Pancreas (tissue), 10 donors: ENCODE results near the gene TMEM236. TPM values are rescaled to one million over a fixed set of nuclear protein-coding genes. Genes with fewer than 3 reads are reported as not detected.

Experiments
- ATAC-seq, 4 donors: fragments of 200-7000 bp; cut with Tn5 transposase; one replicate each; pipeline versions ENCODE4 v1.8.0 to v1.9.1; 2020; ENCODE audit warnings: mild to moderate bottlenecking in 4 of 4, moderate library complexity in 4 of 4
- DNase-seq, 6 donors: peaks; one replicate each; pipeline ENCODE4 v3.0.0-alpha.2; 2020
- FAIRE-seq: peaks from 2 replicates; lab custom pipeline; 2012; peaks lifted over from hg19 to GRCh38; lab: Jason Lieb, UNC
- H3K27ac ChIP-seq, 4 donors: fragments of 200-600 bp; sonication (generic); 1 replicate in 3 of 4; 2 replicates in 1 of 4; pipeline versions ENCODE4 v1.5.0 to v1.8.0; 2020
- H3K27me3 ChIP-seq, 4 donors: fragments of 200-600 bp; one replicate each; pipeline ENCODE4 v1.8.0; 2021
- H3K36me3 ChIP-seq, 3 donors: fragments of 200-600 bp; sonication (generic) in 1 of 3; one replicate each; pipeline versions ENCODE4 v1.5.0 to v1.8.0; 2020 to 2021
- H3K4me1 ChIP-seq, 3 donors: fragments of 200-600 bp; one replicate each; pipeline ENCODE4 v1.8.0; 2021
- H3K4me3 ChIP-seq, 4 donors: fragments of 200-600 bp; sonication (generic) in 2 of 4; one replicate each; pipeline versions ENCODE4 v1.5.0 to v1.8.0; 2020 to 2021
- H3K9me3 ChIP-seq, 4 donors: fragments of 200-600 bp; one replicate each; pipeline ENCODE4 v1.8.0; 2021
- WGBS, 2 donors: extraction: QIAGEN DNeasy Blood & Tissue Kit; methylation state at CpG; one replicate each; pipeline ENCODE4 v1.1.7; 2013; 5-methylcytosine and 5-hydroxymethylcytosine counted together
- intact Hi-C, 3 donors: fragments of 100-400 bp; cut with DNase I; formaldehyde crosslinking; loops; one replicate each; pipeline versions ENCODE4 v1.11.1 to v1.14.2; 2022
- polyA plus RNA-seq, 2 donors: library from polyadenylated mRNA; stranded (reverse); fragments of 200-250 nt; gene quantifications; one replicate each; pipeline ENCODE4 v1.2.3, GENCODE V29; 2013
- total RNA-seq, 6 donors: library from RNA; stranded (reverse); fragmentation: NEBNext Ultra II Directional in 4 of 6; extraction: Animal tissue kit (Norgen Biotek cat#: 25700) in 4 of 6; gene quantifications; one replicate each; pipeline versions ENCODE4 v1.2.1 to v1.2.4, GENCODE V29; 2021 to 2023
- TF ChIP-seq, protein P1 (sequence below), 4 donors: fragments of 200-600 bp; sonication (generic) in 3 of 4; IDR thresholded peaks; one replicate each; pipeline versions ENCODE4 v1.5.0 to v1.8.0; 2021; ENCODE audit warnings: antibody characterized with exemption in 4 of 4
- donor health status: healthy with polysubstance abuse.
- donor health status: DM: no; HTN: no; CAD: no; lungs with moderate emphysema.
- donor health status: DM: no; HTN: no; CAD: no.
- donor health status: control.
- donor health status: control.
- donor health status: Bipolar disorder and iron deficiency.
- donor health status: DM: yes; HTN: yes; CAD: no.
- donor health status: DM: no; HTN: no; CAD: no.
- donor health status: DM: no; HTN: no; CAD: no.
- donor health status: DM: yes; HTN: yes; CAD: no.

The TMEM236 gene
- total and polyA plus RNA-seq, 8 donors: 0.22 to 1.4 (median 0.56) TPM

DNA sequence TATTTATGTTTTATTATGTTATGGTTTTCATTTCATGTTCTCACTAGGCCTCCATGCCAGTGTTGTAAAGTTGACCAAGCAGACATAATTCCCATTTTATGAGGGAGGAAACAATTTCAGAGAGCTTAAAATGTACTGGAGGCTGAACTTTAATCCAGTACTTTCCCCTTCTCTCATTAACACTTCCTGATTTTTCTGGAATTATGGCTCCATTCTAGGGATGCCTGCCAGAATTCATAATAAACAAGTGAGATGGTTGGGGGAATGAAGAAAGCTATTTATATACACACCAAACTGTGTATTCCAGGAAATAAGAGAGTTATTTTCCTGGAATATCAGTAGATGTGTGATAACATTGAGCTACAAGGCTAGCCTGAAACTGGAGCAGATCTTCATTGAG lies 6.9 kb downstream of the TMEM236 start:
- Histone ChIP-seq H3K36me3 (no peaks in the 10 kb centered on the region), H3K27ac (peak overlapping the region in 2 of 4 donors; percentile 84 to 95)
- ATAC-seq: peak in 2 of 4 donors; percentile 42 to 53

GRCh38 chr10:17764142-17764541 lies 12.1 kb downstream of the TMEM236 start:
- intact Hi-C loops: no loop called here
- H3K4me1 ChIP-seq: peaks cover 0 to 5% (median 0%) of the 10 kb centered on the region in 3 donors
- no peak overlapping the region for H3K27ac ChIP-seq
- DNase-seq (no peak), ATAC-seq (no peak), FAIRE-seq (no peak)
- WGBS, 2 donors: 65 to 79% methylated on average over 4 of the region's 4 CpGs
- H3K36me3 ChIP-seq: no peaks in the 10 kb centered on the region
- no peak overlapping the region for H3K4me3 ChIP-seq
- TF ChIP-seq, protein P1, sequence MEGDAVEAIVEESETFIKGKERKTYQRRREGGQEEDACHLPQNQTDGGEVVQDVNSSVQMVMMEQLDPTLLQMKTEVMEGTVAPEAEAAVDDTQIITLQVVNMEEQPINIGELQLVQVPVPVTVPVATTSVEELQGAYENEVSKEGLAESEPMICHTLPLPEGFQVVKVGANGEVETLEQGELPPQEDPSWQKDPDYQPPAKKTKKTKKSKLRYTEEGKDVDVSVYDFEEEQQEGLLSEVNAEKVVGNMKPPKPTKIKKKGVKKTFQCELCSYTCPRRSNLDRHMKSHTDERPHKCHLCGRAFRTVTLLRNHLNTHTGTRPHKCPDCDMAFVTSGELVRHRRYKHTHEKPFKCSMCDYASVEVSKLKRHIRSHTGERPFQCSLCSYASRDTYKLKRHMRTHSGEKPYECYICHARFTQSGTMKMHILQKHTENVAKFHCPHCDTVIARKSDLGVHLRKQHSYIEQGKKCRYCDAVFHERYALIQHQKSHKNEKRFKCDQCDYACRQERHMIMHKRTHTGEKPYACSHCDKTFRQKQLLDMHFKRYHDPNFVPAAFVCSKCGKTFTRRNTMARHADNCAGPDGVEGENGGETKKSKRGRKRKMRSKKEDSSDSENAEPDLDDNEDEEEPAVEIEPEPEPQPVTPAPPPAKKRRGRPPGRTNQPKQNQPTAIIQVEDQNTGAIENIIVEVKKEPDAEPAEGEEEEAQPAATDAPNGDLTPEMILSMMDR (IDR thresholded peaks at IDR 0.05): no peak
- no peaks in the 10 kb centered on the region for H3K27me3 ChIP-seq
- H3K9me3 ChIP-seq: no peaks in the 10 kb centered on the region

More for the DNA sequence above, 6.9 kb downstream of the TMEM236 start:
- intact Hi-C loops: no loop called here
- TF ChIP-seq, protein P1 (IDR thresholded peaks at IDR 0.05): no peak
- no peak for DNase-seq
- Histone ChIP-seq H3K4me3 (no peak overlapping the region), H3K27me3 (no peaks in the 10 kb centered on the region), H3K4me1 (peaks cover 3 to 26% (median 5%) of the 10 kb centered on the region in 3 donors), H3K9me3 (no peaks in the 10 kb centered on the region)
- FAIRE-seq: peak; percentile 96

DNA sequence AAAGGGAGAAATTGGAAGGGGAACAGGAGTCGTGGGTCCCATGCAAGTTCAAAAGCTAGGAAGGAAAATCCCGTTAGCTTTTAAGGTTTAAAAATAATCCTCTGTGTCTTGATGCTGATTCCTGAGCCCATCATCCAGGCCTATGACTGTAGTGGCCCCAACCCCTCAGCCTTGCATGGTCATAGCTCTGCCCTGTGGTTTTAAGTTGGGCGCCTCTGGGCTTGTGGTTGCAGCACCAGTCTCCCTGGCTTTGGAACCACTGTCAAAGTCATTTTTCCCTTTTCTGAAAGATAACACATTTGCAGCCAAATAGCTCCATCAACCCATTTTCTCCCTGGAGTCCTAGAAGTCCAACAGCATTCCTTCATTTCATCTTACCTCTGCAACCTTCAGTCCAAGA lies 13.6 kb downstream of the TMEM236 start:
- Histone ChIP-seq H3K4me1 (no peaks in the 10 kb centered on the region), H3K27me3 (no peaks in the 10 kb centered on the region), H3K9me3 (no peaks in the 10 kb centered on the region), H3K36me3 (no peaks in the 10 kb centered on the region), H3K27ac (no peak overlapping the region), H3K4me3 (no peak overlapping the region)
- TF ChIP-seq, protein P1 (IDR thresholded peaks at IDR 0.05): no peak
- FAIRE-seq (no peak), ATAC-seq (no peak), DNase-seq (no peak)
- intact Hi-C loops: no loop called here
- 54 to 76% methylated on average over 3 of the region's 3 CpGs for WGBS, 2 donors

DNA sequence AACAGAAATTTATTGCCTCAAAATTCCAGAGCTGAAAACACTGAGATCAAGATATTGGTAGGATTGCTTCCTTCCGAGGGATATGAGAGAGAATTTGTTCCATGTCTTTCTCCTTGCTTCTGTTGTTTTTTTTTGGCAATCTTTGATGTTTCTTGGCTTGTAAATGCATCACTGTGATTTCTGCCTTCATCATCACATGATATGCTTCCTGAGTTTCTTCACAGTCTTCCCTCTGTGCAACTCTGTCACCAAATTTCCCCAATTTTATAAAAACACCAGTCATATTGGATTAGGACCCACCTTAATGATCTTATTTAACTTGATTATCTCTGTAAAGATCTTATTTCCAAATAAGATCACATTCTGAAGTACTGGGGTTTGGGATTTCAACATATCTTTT lies 14.7 kb downstream of the TMEM236 start:
- intact Hi-C loops: no loop called here
- H3K4me3 ChIP-seq: no peak overlapping the region
- TF ChIP-seq, protein P1 (IDR thresholded peaks at IDR 0.05): no peak
- H3K9me3 ChIP-seq: no peaks in the 10 kb centered on the region
- no peak for ATAC-seq
- DNase-seq: no peak
- WGBS, 2 donors: 75 to 88% methylated on average over 1 of the region's 1 CpG
- no peaks in the 10 kb centered on the region for H3K4me1 ChIP-seq
- FAIRE-seq: no peak
- no peaks in the 10 kb centered on the region for H3K27me3 ChIP-seq
- H3K27ac ChIP-seq: no peak overlapping the region
- H3K36me3 ChIP-seq: no peaks in the 10 kb centered on the region

DNA sequence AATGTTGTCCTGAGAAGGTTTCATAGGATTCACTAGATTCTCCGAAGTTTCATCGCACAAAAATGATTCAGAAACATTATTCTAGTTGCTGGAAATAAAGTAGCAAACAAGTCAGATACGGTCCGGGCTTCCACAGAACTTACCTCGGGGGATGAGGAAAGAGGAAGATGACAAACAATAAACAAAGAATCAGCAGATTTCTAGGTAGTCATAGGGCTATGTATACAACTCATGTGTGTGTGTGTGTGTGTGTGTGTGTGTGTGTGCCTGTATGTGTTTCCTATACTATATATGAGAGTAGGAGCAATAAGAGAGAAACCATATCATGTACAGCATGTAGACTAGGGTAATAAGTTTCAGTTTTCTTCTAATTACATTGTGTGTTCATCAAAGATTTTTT lies 16.5 kb downstream of the TMEM236 start:
- Histone ChIP-seq H3K4me1 (no peaks in the 10 kb centered on the region), H3K27ac (no peak overlapping the region), H3K9me3 (no peaks in the 10 kb centered on the region), H3K36me3 (no peaks in the 10 kb centered on the region), H3K27me3 (no peaks in the 10 kb centered on the region), H3K4me3 (no peak overlapping the region)
- no peak for DNase-seq
- 90 to 92% methylated on average over 5 of the region's 5 CpGs for WGBS, 2 donors
- intact Hi-C loops: no loop called here
- peak in 1 of 4 donors; percentile 58 for ATAC-seq
- no peak for FAIRE-seq
- TF ChIP-seq, protein P1 (IDR thresholded peaks at IDR 0.05): no peak
